Fibroblast of mammary gland (primary cell): ENCODE results near the gene TRIM61.
"Not testable (repeated sequence)": the region's sequence is repeated elsewhere in the genome, so short reads cannot be mapped to it uniquely, and the experiment has no call there.

Experiments used
- DNase-seq: peaks from one replicate; pipeline ENCODE4 v3.0.0-alpha.2; 2010; ENCODE audit warnings: low read depth
- H3K4me3 ChIP-seq: 2 replicates; pipeline ENCODE4 v1.5.1; 2011; ENCODE audit warnings: low read depth, mild to moderate bottlenecking, low read length, moderate library complexity; ENCODE audit not compliant: control insufficient read depth
- TF ChIP-seq, protein P1 (sequence below): conservative IDR thresholded peaks from 2 replicates; pipeline ENCODE4 v1.5.1; 2011; ENCODE audit warnings: low read depth, low read length, inconsistent platforms; ENCODE audit not compliant: control insufficient read depth, insufficient read depth

The TRIM61 gene

DNA sequence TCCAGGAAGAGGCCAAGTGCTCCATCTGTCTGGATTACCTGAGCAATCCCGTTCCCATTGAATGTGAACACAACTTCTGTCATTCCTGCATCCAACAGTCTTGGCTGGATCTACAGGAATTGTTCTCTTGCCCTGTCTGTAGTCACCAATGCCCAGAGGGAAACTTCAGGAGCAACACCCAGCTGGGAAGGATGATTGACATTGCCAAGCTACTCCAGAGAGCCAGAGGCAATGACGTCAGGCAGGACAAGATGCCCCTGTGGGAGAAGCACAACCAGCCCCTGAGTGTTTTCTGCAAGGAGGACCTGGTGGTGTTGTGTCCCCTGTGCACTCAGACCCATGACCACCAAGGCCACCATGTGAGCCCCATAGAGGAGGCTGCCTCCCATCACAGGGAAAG, 33.0 kb upstream of the TRIM61 start:
- H3K4me3 ChIP-seq, result no peak overlapping the region
- TF ChIP-seq, protein P1, sequence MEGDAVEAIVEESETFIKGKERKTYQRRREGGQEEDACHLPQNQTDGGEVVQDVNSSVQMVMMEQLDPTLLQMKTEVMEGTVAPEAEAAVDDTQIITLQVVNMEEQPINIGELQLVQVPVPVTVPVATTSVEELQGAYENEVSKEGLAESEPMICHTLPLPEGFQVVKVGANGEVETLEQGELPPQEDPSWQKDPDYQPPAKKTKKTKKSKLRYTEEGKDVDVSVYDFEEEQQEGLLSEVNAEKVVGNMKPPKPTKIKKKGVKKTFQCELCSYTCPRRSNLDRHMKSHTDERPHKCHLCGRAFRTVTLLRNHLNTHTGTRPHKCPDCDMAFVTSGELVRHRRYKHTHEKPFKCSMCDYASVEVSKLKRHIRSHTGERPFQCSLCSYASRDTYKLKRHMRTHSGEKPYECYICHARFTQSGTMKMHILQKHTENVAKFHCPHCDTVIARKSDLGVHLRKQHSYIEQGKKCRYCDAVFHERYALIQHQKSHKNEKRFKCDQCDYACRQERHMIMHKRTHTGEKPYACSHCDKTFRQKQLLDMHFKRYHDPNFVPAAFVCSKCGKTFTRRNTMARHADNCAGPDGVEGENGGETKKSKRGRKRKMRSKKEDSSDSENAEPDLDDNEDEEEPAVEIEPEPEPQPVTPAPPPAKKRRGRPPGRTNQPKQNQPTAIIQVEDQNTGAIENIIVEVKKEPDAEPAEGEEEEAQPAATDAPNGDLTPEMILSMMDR, result no peak

GRCh38 chr4:165009493-165010227, 32.2 kb upstream of the TRIM61 start:
- TF ChIP-seq, protein P1, result no peak
- no peak overlapping the region for H3K4me3 ChIP-seq
- DNase-seq, result no peak

More for the DNA sequence above, 33.0 kb upstream of the TRIM61 start:
- DNase-seq, result no peak

- TF ChIP-seq, protein P1, result no peak
- no peak overlapping the region for H3K4me3 ChIP-seq
- DNase-seq, result no peak
Observed at GRCh38 chr4:165006886-165007285, 29.4 kb upstream of the TRIM61 start.

GRCh38 chr4:165006456-165006855, 29.0 kb upstream of the TRIM61 start:
- H3K4me3 ChIP-seq, result no peak overlapping the region
- DNase-seq, result no peak
- TF ChIP-seq, protein P1, result no peak

- TF ChIP-seq, protein P1, result no peak
Observed at GRCh38 chr4:165005352-165005925, 28.0 kb upstream of the TRIM61 start.

GRCh38 chr4:165001957-165002356, 24.5 kb upstream of the TRIM61 start:
- H3K4me3 ChIP-seq, DNase-seq: not testable (repeated sequence)

More at GRCh38 chr4:165005352-165005925, 28.0 kb upstream of the TRIM61 start:
- H3K4me3 ChIP-seq, result no peak overlapping the region
- DNase-seq, result no peak

- not testable (repeated sequence) for DNase-seq, H3K4me3 ChIP-seq
Observed at GRCh38 chr4:164998526-164999080, 21.1 kb upstream of the TRIM61 start.
